Glomerular endothelial cell (primary cell): ENCODE data around the gene FOXA3. TPM values are rescaled to one million over a fixed set of nuclear protein-coding genes. Genes with fewer than 3 reads are reported as not detected.

Source experiments
- DNase-seq: peaks from one replicate; pipeline ENCODE4 v3.0.0-alpha.2; 2011; ENCODE audit warnings: low read depth, low spot score; ENCODE audit errors: extremely low read depth
- total RNA-seq: library from RNA; depleted of rRNA; stranded (reverse); fragments of >200 nt; gene quantifications from 2 replicates; pipeline ENCODE4 v1.2.3, GENCODE V29; 2015

Gene FOXA3
- total RNA-seq, 1 donor from 2014 or later = not detected

DNA sequence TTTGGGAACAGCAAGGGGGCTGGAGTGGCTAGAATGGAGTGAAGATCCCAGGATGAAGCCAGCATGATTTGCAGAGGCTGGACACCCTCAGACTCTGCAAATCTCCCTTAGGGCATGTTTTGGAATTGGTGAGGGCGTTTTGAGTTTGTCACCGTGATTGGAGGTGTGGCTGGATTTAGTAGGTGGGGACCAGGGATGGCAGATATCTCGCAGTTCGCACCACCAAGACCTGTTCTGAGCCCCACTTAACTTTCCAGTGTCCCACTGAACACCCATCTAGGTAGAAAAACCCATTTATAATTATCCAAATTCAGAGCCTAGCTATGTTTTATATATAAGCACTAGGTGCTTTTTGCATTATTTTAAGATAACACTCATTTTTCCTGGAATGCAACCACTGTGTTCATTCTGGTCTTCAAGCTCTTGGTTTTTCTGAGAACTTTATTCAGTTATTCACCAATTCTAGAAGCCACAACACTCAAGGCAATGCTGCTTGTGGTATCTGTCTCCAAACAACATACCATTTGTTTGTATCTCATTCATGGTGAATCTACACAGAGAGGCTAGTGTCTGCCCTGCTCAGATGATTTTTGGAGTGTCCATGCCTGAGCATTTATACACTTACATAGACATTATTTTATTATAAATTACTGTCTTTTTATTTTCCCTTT lies 53.4 kb downstream of the FOXA3 start:
- DNase-seq = no peak

DNA sequence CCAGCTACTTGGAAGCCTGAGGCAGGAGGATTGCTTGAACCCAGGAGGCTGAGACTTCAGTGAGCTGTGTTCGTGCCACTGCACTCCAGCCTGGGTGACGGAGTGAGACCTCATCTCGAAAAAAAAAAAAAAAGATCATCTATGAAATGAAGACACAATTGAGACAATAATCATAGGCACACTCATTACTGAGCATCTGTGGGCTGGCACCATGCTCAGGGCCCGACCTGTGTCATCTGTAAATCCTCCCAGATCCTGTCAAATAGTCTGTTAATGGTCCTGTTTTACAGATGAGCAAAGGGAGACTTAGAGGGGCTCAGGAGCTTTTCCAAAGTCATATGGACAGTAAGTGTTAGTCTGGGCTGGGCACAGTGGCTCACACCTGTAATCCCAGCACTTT lies 54.6 kb downstream of the FOXA3 start:
- DNase-seq = no peak

DNA sequence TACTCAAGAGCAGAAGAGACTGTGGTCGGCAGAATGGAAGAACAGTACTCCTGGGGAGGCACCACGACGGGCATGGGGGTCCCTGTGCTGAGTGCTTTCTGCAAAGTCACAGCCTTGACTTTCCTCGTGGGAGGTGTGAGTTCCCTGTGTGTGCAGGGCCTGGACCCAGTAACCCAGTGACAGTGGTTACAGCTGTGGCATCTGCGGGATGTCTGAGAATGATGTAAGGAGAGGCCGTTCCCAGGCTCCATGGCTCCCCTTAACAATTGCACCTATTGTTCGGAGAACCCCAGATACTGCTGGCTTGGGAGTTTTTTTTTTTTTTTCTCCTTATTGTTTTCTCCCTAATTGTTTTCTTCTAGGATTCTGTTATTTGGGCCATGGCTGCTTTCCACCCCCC lies 55.6 kb downstream of the FOXA3 start:
- DNase-seq = no peak

DNA sequence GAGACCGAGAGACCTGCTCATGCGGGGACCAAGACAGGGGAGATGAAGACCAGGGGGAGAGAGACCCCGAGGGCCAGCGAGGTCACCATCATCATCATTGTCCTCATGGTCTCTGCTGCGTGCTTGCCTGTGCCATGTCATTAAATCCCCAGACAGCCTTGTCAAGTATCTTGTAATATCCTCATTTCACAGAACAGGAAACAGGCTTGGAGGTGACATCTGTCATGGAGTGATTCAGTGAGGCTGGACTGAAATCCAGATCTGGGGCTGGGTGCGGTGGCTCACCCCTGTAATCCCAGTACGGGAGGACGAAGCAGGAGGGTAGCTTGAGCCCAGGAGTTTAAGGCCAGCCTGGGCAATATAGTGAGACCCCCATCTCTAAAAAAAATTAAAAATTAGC lies 56.3 kb downstream of the FOXA3 start:
- no peak for DNase-seq

DNA sequence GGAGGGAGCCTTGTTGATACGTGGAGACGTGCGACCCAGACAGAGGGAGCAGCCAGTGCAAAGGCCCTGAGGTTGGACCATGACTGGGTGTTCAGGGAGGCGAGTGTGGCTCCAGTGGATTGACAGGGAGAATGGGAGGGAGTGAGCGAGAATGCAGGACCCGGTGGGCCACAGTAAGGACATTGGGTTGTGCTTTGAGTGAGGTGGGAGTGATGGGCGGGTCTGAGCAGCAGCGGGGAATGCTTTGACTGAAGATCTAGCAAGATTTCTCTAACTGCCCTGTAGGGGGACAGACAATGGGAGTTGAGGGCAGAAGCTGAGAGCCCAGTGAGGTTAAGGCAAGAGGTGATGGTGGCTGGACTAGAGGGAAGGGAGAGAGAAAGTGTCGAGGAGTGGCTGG lies 58.2 kb downstream of the FOXA3 start:
- no peak for DNase-seq

Other genes with a start within 250 kb of the FOXA3 start
- gene EML2, start 224.9 kb upstream of the FOXA3 start, total RNA-seq = 19.3 and 26.6 TPM in 2 replicates
- 0.76 TPM in 1 of 2 replicates, not detected in the other for gene GIPR, start 196.1 kb upstream of the FOXA3 start, total RNA-seq
- 221 and 278 TPM in 2 replicates for gene SNRPD2, start 172.4 kb upstream of the FOXA3 start, total RNA-seq
- 17.4 and 25.0 TPM in 2 replicates for gene QPCTL, start 171.7 kb upstream of the FOXA3 start, total RNA-seq
- 12.3 and 18.6 TPM in 2 replicates for gene FBXO46, start 133.4 kb upstream of the FOXA3 start, total RNA-seq
- gene MEIOSIN, start 130.9 kb upstream of the FOXA3 start, total RNA-seq = not detected in 2 replicates
- 9.9 and 15.5 TPM in 2 replicates for gene SIX5, start 95.1 kb upstream of the FOXA3 start, total RNA-seq
- gene DMPK, start 81.8 kb upstream of the FOXA3 start, total RNA-seq = 23.4 and 40.2 TPM in 2 replicates
- gene DMWD, start 71.5 kb upstream of the FOXA3 start, total RNA-seq = 51.2 and 62.6 TPM in 2 replicates
- gene RSPH6A, start 49.0 kb upstream of the FOXA3 start, total RNA-seq = not detected in 2 replicates
- gene SYMPK, start 1.2 kb upstream of the FOXA3 start, total RNA-seq = 58.0 and 58.2 TPM in 2 replicates
- gene IRF2BP1, start 21.8 kb downstream of the FOXA3 start, total RNA-seq = 27.1 and 32.3 TPM in 2 replicates
- gene MYPOP, start 38.3 kb downstream of the FOXA3 start, total RNA-seq = 6.0 and 7.4 TPM in 2 replicates
- gene NANOS2, start 50.5 kb downstream of the FOXA3 start, total RNA-seq = not detected in 2 replicates
- gene NOVA2, start 109.5 kb downstream of the FOXA3 start, total RNA-seq = 11.8 and 23.2 TPM in 2 replicates
- gene CCDC61, start 131.1 kb downstream of the FOXA3 start, total RNA-seq = 11.8 and 12.0 TPM in 2 replicates
- not detected in 2 replicates for gene PGLYRP1, start 158.7 kb downstream of the FOXA3 start, total RNA-seq
- gene IGFL4, start 176.7 kb downstream of the FOXA3 start, total RNA-seq = not detected in 2 replicates